Caki2 (cell line): ENCODE measurements around the gene LECT2. TPM values are rescaled to one million over a fixed set of nuclear protein-coding genes. Genes with fewer than 3 reads are reported as not detected.

Source experiments
- DNase-seq: peaks from one replicate; pipeline ENCODE4 v3.0.0-alpha.2; 2015; ENCODE audit warnings: low read depth
- in situ Hi-C: cut with HindIII; loops from 2 replicates; pipeline ENCODE4 v1.10.0; 2016; ENCODE audit warnings: low sequenced_read_pairs, low pct_unique_long_range_greater_than_20kb, mixed read lengths
- total RNA-seq: library from RNA; depleted of rRNA; stranded (reverse); fragments of >200 nt; shearing (Covaris generic); gene quantifications from 2 replicates; pipeline ENCODE4 v1.2.3, GENCODE V29; 2014; ENCODE audit warnings: low replicate concordance

Gene LECT2
- total RNA-seq, 1 experiment from 2014 or later = not detected

DNA sequence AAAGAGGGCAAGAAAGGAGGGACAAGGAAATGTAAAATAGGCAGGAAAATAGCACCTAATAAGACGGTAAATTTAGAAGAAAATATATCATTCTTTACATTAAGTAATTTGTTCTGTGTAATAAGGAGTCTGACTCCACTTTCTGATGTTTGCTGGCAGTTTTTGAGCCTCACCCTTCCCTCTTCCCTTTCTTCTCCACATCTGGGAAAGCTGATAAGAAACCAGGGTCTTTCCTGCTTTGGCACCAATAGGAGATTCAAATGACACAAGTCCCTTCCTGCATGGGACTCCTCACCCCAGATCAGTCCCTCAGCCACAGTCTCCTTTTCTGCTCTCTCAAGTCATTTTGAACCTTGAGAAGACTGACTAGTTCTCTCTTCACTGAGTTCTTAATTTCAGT lies 31.2 kb upstream of the LECT2 start:
- in situ Hi-C loops = no loop called here
- DNase-seq = no peak

DNA sequence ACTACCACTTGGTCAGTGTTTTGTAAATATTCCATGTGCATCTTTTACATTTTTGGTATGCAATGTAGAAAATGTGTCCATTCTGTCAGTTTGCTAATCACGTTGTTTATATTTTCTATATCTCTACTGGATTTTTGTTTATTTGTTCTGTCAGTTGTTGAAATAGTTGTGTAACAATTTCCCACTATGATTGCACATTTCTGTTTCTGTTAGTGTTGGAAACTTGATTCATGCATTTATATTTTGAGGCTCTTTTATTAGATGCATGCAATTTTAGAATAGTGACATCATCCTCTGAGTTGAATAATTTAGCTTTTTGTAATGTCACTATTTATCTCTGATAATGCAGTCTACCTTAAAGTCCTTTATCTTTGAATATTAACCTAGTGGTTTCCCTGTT lies 25.8 kb upstream of the LECT2 start:
- in situ Hi-C loops = no loop called here
- no peak for DNase-seq

DNA sequence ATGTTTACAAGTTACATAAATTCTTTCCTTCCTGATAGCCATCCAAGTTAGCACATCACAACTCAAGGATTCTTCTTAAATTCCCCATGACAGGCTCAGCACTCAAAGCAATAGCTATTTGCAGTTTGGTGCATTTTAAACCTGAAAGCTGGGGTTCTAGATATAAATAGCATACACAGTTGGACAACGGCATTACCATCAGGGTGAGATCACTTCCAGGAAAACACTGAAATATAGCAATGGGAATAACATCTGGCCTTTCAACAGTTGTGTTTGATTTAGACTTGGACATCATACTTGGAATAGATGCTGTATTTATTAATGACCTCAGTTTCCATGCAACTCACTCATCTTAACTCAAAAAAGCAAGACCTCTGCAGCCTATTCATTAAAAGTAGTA lies 24.7 kb upstream of the LECT2 start:
- no peak for DNase-seq
- in situ Hi-C loops = no loop called here

DNA sequence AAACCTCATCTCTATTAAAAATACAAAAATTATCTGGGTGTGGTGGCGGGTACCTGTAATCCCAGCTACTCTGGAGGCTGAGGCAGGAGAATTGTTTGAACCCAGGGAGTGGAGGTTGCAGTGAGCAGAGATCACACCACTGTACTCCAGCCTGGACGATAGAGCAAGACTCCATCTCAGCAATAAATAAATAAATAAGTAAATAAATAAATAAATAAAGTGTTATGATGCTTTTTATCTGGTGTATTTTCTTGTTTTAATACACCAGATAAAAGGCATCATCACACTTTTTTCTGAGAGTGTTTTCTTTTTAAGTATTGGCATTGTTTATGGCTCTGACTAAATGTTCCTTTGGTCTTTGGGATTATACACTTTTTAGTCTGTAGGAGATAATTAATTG lies 24.2 kb upstream of the LECT2 start:
- in situ Hi-C loops = no loop called here
- no peak for DNase-seq

DNA sequence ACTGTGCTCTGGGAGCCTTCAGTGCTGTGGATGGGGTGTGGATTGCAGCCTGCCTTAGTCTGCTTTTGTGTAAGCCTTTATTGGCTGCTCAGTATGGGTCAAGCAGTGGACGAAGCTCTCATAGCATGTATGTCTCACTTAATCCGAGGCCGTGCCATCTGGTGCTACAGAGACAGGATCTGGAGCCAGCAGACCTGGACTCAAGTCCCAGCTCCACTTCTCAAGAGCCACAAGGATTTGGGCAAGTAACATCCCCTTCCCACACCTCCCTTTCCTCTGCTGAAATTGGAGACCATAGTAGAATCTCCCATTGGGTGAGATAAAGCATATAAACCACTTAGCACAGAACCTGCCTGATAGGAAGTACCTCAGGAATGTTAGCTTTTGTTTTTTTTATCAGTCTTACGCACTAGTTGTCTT lies 23.4 kb upstream of the LECT2 start:
- DNase-seq = no peak
- in situ Hi-C loops = no loop called here

DNA sequence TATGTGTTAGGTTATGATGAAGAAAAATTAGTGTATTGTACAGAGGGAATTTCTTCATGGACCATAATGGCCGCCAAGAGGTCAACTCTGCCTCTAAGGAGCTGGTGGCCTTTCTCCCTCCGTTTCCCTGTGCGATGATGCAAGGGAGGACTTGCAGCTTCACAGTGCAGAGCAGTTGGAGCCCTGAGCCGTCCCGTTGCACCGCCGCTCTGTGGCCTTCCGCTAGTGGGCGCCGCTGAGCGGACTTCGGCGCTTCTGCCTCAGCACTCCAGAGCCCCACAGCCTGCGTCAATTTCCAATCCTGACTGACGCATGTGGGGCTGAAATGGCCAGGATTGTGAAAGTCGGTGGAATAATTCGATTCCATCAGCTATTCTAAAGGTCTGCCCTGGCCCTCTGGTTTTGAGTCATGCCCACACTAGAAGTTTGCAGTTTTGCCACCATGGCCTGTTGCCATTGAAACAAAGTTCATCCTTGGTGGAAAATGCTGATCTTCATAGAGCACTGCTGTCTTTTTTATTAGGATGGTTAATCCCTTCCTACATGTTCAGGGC lies 22.7 kb upstream of the LECT2 start:
- DNase-seq = peak; percentile 6

DNA sequence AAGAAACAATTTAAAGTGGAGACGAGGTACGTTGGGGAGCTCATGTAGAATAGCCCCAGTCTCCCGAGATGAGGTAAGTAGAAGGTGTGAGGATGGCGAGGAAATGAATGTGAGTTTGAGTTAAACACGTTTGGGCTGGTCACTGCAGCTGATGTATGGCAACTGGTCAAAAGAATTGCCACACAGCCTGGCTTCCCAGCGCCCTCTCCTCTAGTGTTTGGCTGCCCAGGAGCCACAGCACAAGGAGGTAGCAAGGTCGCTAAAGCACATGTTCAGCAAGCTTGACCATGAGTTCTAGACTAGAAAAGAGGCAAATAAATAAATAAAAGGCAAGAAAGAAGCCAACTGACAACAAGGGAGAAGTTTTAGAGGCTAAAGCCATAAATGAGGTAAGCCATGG lies 21.4 kb upstream of the LECT2 start:
- in situ Hi-C loops = no loop called here

More for the DNA sequence above, 22.7 kb upstream of the LECT2 start:
- in situ Hi-C loops = no loop called here

DNA sequence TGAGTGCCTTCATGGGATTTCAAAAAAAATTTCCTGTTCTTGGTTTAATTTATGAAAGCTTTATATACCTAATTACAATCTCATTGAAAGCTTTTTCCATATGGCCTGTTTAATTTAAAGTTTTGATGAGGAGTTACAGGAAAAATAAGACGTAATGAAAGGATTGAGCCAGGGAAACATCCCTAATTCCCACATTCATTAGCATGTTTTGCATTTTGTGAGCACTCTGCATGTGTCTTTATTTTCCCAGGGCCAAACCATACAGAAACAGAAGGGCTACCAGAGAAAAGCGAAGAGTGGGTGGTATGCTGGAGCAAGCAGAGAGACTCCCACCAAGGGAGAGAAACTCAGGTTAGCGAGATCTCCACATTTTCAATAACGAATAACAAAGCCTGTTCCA lies 20.3 kb upstream of the LECT2 start:
- in situ Hi-C loops = no loop called here
- no peak for DNase-seq

More for the DNA sequence above, 21.4 kb upstream of the LECT2 start:
- no peak for DNase-seq

DNA sequence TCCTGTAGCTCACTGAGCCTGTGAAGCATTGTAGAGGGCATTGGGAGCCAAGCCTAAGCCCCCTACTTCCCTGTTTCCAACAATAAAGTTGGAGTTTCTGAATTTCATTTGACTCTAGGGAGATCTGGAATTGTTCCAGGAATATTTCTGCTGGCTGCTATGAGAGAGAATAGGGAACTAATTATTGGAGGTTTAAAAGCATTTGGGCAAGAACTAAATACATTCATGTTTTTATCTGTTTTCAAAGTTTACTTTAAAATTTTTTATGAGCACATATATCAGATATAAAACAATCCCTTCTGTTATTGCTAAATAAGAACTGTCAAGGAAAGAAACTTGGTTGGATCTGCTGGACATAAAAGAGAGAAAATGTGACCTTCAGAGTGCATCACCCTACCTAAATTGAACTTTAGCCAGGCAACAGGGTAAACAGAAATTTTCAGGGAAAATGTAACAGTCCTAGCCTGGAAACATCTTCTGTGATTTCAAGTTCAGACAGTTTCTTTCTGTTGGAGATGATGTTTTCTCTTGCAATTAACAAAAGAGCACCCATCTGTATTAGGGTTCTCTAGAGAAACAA lies 19.3 kb upstream of the LECT2 start:
- in situ Hi-C loops = no loop called here
- DNase-seq = no peak

DNA sequence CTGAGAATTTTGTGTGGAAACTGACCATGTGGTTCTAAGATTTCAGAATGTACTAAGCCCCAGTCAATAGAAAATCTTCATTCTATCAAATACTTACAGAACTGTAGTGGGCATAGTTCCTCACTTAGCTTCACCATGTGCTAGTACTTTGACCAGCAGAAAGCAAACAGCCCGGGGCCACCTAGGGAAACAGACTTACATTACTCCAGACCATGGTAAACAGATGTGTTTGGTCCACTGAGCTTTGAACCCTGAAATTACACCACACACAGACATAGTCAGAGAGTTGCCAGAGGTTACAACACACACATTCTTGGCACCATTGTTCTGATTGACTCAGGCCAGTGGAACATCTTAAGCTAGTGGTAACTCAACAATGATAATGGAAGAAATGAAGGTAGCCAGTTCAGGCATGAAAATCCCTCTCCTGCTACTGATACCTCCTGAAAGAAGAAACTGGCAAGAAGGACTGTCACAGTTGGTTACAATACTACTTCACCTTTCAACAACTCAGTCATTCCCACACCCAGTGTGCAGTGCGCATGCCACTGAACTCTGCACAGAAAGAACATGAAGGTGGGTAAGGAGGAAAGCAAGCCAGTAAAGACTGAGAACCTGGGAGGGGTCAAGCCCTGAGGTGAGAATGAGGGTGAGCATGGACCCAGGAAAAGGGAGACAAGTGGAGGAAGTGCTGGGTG lies 18.7 kb upstream of the LECT2 start:
- no peak for DNase-seq
- in situ Hi-C loops = no loop called here

DNA sequence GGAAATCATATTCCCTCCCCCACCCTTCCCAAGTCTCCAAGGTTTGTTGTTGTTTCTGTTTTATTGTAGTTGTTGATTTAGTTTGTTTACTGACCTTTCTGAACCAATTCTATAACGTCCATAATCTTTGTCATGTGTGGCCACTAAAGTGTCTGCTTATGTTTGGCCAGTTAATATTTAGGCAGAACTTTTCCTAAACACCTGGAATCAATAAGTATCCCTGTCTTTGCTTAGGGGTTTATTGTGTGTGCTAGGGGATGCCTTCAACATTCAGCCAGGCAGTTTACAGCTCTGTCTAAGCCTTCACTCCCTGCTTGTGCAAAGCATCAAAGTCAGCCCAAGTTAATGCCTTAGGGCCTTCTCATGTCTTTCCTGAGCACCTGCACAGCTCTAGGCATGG lies 16.9 kb upstream of the LECT2 start:
- in situ Hi-C loops = no loop called here
- no peak for DNase-seq

DNA sequence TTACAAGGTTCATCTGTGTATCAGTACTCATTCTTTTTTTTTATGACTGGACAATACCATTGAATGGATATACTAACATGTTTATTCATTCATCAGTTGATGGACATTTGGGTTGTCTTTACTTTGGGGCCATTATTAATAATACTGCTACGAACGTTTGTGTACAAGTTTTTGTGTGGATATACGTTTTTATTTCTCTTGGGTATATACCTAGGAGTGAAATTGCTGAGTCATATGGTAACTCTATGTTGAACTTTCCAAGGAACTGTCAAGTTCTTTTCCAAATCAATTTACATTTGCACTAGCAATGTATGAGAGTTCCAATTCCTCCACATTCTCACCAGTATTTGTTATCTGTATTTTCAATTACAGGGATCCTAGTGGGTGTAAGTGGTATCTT lies 12.0 kb upstream of the LECT2 start:
- in situ Hi-C loops = no loop called here
- no peak for DNase-seq

DNA sequence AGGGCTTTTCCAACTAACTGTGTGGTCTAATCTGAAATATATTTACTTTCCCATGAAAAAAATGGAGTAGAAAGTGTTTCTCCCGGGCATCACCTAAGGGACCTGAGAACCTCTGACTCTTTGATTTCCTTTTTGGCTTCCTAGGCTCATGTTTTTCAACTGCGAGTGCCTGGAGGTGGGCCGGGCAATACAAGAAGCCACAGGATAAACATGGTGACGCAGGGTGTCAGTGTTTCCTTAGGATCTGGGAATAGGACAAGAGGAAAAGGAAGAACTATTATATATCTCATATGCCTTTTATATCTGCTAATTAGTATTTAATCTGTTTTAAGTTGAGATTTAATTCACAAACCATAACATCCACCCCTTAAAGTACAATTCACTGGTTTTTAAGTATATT lies 11.4 kb upstream of the LECT2 start:
- no peak for DNase-seq
- in situ Hi-C loops = no loop called here

DNA sequence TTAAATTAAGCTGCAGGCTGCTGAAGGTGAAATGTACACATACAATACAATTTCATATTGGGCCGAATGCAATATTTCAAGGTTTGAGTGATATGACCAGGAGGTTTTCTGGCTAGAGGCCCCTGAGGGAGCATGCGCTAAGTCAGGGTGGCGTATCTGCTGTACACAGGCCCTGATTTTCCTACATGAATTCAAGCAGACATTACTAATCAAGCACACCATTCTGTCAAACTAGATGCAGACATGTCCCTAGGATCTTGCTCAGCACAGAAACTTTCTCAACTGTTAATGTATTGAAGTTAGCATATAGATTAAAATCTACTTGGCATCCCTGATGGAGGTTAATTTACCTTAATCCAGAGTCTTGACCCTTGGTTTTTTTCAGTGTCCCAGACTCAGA lies 10.7 kb upstream of the LECT2 start:
- DNase-seq = no peak
- in situ Hi-C loops = no loop called here

DNA sequence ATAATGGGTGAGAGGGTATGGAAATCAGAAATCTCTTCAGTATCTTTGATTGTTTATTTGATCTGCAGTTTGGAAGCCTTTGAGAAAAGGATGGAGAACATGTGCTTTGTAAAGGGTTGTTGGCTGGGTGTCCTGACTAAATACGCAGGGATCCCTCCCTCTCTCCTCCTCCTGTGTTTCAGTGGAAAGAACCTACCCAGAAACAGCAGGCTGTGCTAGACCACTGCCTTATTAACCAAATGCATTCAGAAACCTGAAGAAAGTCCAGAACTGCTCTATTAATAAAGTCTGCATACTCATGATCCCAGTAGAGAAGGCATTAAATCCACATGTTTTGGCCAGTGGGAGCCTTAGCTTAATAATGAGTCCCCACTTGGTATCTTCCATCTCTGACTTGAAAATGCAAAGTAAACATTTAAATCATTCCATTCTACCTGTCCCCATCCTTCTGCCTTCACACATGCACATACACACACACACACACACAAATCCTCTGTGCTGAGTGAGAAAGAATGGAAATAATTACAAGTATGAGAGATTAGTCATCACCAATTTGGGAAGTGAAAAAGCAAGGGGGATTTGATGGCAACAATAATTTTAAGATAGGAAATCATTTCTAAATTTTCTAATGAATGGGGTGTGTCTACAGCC lies 10.0 kb upstream of the LECT2 start:
- in situ Hi-C loops = no loop called here
- DNase-seq = no peak

DNA sequence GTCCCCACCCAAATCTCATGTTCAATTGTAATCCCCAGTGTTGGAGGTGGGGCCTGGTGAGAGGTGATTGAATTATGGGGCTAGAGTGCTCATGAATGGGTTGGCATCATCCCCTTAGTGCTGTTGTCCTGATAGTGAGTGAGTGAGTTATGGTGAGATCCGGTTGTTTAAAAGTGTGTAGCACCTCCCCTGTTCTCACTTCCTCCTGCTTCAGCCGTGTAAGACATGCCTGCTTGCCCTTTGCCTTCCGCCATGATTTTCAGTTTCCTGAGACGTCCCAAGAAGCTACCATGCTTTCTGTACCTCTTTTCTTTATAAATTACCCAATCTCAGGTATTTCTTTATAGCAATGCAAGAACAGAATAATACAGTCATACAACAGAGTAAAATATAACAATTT lies 742 bp upstream of the LECT2 start:
- no peak for DNase-seq
- in situ Hi-C loops = no loop called here

DNA sequence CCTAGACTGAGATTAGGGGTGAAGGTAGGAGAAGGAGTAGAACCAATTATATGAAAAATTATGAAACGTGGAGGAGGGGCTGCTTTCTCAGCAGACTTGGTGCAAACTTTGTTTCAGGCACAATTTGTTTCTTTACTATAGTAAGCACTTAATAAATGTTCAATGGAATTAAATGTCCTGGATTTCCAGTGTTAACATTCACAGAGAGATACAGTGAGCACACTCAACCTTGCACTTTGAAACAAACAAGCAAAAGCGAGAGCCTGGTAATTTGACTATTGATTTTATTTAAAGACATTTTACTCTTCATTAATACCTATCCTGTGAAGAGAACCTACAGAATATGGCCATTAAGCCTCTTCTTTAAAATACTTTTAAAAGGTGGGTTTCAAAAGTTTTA lies 933 bp downstream of the LECT2 start:
- in situ Hi-C loops = no loop called here
- no peak for DNase-seq

DNA sequence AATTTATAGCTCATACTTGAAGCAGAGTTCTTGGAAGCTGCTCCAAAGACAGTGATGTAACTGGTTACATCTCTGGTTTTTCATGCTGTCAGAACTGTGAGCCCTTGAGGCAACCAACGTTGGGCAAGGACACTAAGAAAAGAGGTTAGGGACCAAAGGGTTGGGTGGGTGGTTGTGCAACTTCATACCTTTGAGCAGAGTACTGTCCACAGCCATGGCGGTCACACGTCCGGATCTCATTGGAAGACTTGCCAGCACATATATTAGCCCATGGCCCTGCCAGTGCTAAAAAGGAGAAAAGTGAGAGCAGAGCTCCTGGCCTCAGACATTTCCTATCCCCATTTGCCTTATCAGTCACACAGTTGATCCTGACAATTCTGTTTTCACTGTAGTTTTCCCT lies 2.1 kb downstream of the LECT2 start:
- in situ Hi-C loops = no loop called here
- no peak for DNase-seq

DNA sequence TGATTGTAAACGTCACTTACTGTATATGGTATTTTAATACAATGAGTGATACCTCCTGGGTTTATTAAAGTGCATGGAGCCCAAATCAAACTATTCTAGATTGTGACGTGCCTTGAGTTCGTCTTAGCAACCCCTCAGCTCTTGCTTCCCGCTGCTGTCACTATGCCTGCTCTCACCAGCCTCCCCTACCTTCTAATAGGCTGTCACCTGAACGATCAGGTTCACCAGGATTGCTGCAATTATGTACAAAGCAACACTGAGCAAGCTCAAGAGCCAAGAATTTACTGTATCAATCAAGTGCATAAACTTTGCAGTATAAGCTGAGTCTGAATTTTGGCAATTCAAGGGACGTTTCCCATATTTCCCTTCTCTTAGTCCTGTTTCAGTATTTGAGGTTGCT lies 3.0 kb downstream of the LECT2 start:
- in situ Hi-C loops = no loop called here

DNA sequence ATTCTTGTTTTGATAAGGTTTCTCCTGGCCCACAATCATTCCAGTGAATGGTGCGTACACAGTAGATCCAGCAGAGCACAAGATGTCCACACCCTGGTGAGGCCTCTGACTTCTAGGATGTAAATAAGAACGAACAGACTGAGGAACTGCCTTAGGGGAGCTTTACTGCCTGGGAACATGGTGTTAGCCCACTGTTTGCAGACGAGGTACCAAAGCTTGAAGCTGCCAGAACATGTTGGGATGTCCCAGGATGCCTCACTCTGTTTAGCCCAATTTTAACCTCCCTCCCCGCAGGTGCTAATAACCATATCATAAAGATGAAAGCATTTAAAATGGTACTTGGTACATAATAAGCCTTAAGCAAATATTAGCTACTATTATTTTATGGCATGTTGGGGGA lies 3.5 kb downstream of the LECT2 start:
- DNase-seq = no peak
- in situ Hi-C loops = no loop called here

More for the DNA sequence above, 3.0 kb downstream of the LECT2 start:
- no peak for DNase-seq
